ENCODE measurements around the gene WDR11. TPM values are rescaled to one million over a fixed set of nuclear protein-coding genes. Genes with fewer than 3 reads are reported as not detected.

Gene WDR11
- total RNA-seq, 1 experiment from 2014 or later = 48.3 TPM

- POLR2A ChIA-PET = no interaction called here
- H3K27ac ChIP-seq (ENCODE audit: low read depth, low read length) = no peak overlapping the region
- no peaks in the 10 kb centered on the region for H3K79me2 ChIP-seq (ENCODE audit: insufficient read depth, low read length)
- H3K4me2 ChIP-seq (ENCODE audit: low read length) = no peak overlapping the region
- no peak overlapping the region for H3K9ac ChIP-seq (ENCODE audit: low read length)
- no peak overlapping the region for H3K4me3 ChIP-seq (replicated peaks in 1 of 2; ENCODE audit: low read depth in 1 of 2, low read length in 2 of 2)
- intact Hi-C loops (cut with micrococcal nuclease) = no loop called here
- H3K4me1 ChIP-seq (ENCODE audit: control insufficient read depth in 1 of 2, insufficient read depth in 2 of 2, low read length in 2 of 2) = no peaks in the 10 kb centered on the region
- no peaks in the 10 kb centered on the region for H4K20me1 ChIP-seq (ENCODE audit: insufficient read depth)
- RAD21 ChIA-PET (ENCODE audit: low non-redundant PET in 1 of 2, low total read pairs in 2 of 2, uncharacterized antibody in 2 of 2, unreplicated experiment in 2 of 2) = no interaction called here
- no peaks in the 10 kb centered on the region for H3K36me3 ChIP-seq (ENCODE audit: control insufficient read depth in 1 of 2, insufficient read depth in 2 of 2, low read length in 2 of 2)
- ATAC-seq = no peak
- no peaks in the 10 kb centered on the region for H3K9me2 ChIP-seq (ENCODE audit: insufficient read depth)
- H3K9me3 ChIP-seq (ENCODE audit: control insufficient read depth in 1 of 2, insufficient read depth in 1 of 2, low read depth in 1 of 2, low read length in 2 of 2) = no peaks in the 10 kb centered on the region
- H3K27me3 ChIP-seq (ENCODE audit: insufficient read depth, low read length) = peaks cover 38% of the 10 kb centered on the region
- no peak for DNase-seq (ENCODE audit: low read depth, low spot score)
- no peak overlapping the region for H2AFZ ChIP-seq (ENCODE audit: low read depth, low read length, poor library complexity, severe bottlenecking)
- no peak for TF ChIP-seq EZH2phosphoT487 (IDR thresholded peaks at IDR 0.05; ENCODE audit: borderline replicate concordance)
- TF ChIP-seq CBX3 (IDR thresholded peaks at IDR 0.05; ENCODE audit: low read depth) = no peak
- no peak for TF ChIP-seq POLR2A (IDR thresholded peaks at IDR 0.05; ENCODE audit: borderline replicate concordance, extremely low read depth, insufficient read depth, insufficient read length)
- no peak for TF ChIP-seq TCF7L2 (IDR thresholded peaks at IDR 0.05; ENCODE audit: borderline replicate concordance, extremely low read depth, insufficient read depth, insufficient read length)
- TF ChIP-seq SP1 (IDR thresholded peaks at IDR 0.05; ENCODE audit: low read depth) = no peak
- no peak for TF ChIP-seq MAX (IDR thresholded peaks at IDR 0.05)
- TF ChIP-seq EZH2 (IDR thresholded peaks at IDR 0.05) = no peak
- TF ChIP-seq SRF (IDR thresholded peaks at IDR 0.05; ENCODE audit: low read depth) = no peak
- no peak for TF ChIP-seq YY1 (IDR thresholded peaks at IDR 0.05; ENCODE audit: extremely low read depth, insufficient replicate concordance, low read depth, low read length)
- TF ChIP-seq ZNF274 (IDR thresholded peaks at IDR 0.05; ENCODE audit: low read depth, low read length) = no peak
- TF ChIP-seq ZBTB33 (IDR thresholded peaks at IDR 0.05; ENCODE audit: extremely low read depth, insufficient replicate concordance, low read length) = no peak
- TF ChIP-seq JUND (IDR thresholded peaks at IDR 0.05) = no peak
- no peak for TF ChIP-seq CEBPB (IDR thresholded peaks at IDR 0.05; ENCODE audit: low read depth)
- no peak for TF ChIP-seq CTCF (IDR thresholded peaks at IDR 0.05 in 2 of 3, conservative IDR thresholded peaks at IDR 0.05 in 1 of 3; ENCODE audit: borderline replicate concordance in 1 of 3, insufficient read depth in 1 of 3, low read depth in 2 of 3, low read length in 2 of 3)
- no peak for TF ChIP-seq SIN3A (IDR thresholded peaks at IDR 0.05; ENCODE audit: low read depth)
- TF ChIP-seq RAD21 (IDR thresholded peaks at IDR 0.05; ENCODE audit: low read depth) = no peak
- TF ChIP-seq REST (IDR thresholded peaks at IDR 0.05; ENCODE audit: low read depth) = no peak
- TF ChIP-seq ZFX (IDR thresholded peaks at IDR 0.05) = no peak
- no TSS peak for BruUV-seq (replicated peaks)
- CTCF ChIA-PET = no interaction called here
These were observed 32.9 kb upstream of the WDR11 start for GRCh38 chr10:120818301-120818700.

Data from HCT116 (cell line).